K562 (cell line): ENCODE results near the gene IQCN. TPM values are rescaled to one million over a fixed set of nuclear protein-coding genes. Genes with fewer than 3 reads are reported as not detected.

ENCODE experiments used
- AFF4 ChIP-seq: sonication (generic); formaldehyde crosslinking; IDR thresholded peaks from 2 replicates; pipeline ENCODE4 v1.8.0; 2023; ENCODE audit warnings: mild to moderate bottlenecking, missing genetic modification reagents
- CCAR2 ChIP-seq: fragments of 200-400 bp; formaldehyde crosslinking; IDR thresholded peaks from 2 replicates; pipeline ENCODE4 v1.6.1; 2017; ENCODE audit warnings: mild to moderate bottlenecking, low read depth, low read length
- CHD4 ChIP-seq: fragments of 200-600 bp; sonication (generic); IDR thresholded peaks from 3 replicates; pipeline ENCODE4 v1.6.1; 2012; ENCODE audit warnings: low read depth, mild to moderate bottlenecking, mixed read lengths, low read length, inconsistent platforms; ENCODE audit not compliant: insufficient read depth, insufficient replicate concordance, poor library complexity, severe bottlenecking
- GABPA ChIP-seq: fragments of 200-800 bp; sonication (Bioruptor generic); conservative IDR thresholded peaks from 2 replicates; pipeline ENCODE4 v1.6.1; 2016; ENCODE audit warnings: low read depth, missing genetic modification characterization, missing compliant biosample characterization
- HDAC1 ChIP-seq, 2 experiments: fragments of 450-650 bp; IDR thresholded peaks; 2 replicates each; pipeline ENCODE4 v1.6.1; 2016 to 2017; ENCODE audit warnings: inconsistent platforms in 1 of 2, mild to moderate bottlenecking in 1 of 2, moderate library complexity in 1 of 2
- HIVEP1 ChIP-seq: fragments of 250-450 bp; sonication (Bioruptor Pico); IDR thresholded peaks from 2 replicates; pipeline ENCODE4 v1.4.0; 2020; ENCODE audit warnings: mild to moderate bottlenecking
- POLR2G ChIP-seq: fragments of 200-400 bp; formaldehyde crosslinking; IDR thresholded peaks from 2 replicates; pipeline ENCODE4 v1.6.1; 2017; ENCODE audit warnings: low read depth, mild to moderate bottlenecking, antibody characterized with exemption, low read length, moderate library complexity
- RFX5 ChIP-seq: IDR thresholded peaks from 2 replicates; pipeline ENCODE4 v1.6.1; 2011; ENCODE audit warnings: low read depth, mild to moderate bottlenecking, improper control_type of control experiment, low read length
- RREB1 ChIP-seq: fragments of 250-450 bp; sonication (Bioruptor Pico); IDR thresholded peaks from 2 replicates; pipeline ENCODE4 v1.4.0; 2020
- SETDB1 ChIP-seq: IDR thresholded peaks from one replicate; pipeline ENCODE4 v1.6.1; 2012; ENCODE audit warnings: low read length, control low read depth, inconsistent platforms
- SMARCA4 ChIP-seq: fragments of 450-650 bp; IDR thresholded peaks from 2 replicates; pipeline ENCODE4 v1.6.1; 2016
- U2AF1 ChIP-seq: fragments of 200-400 bp; formaldehyde crosslinking; optimal IDR thresholded peaks from 2 replicates; pipeline ENCODE3; 2017; ENCODE audit warnings: mild to moderate bottlenecking, low read depth, low read length, moderate library complexity
- ZNF175 ChIP-seq: fragments of 200-800 bp; sonication (Bioruptor generic); IDR thresholded peaks from 2 replicates; pipeline ENCODE4 v1.6.1; 2016; ENCODE audit warnings: low read depth, mild to moderate bottlenecking, missing genetic modification characterization, missing compliant biosample characterization
- polyA plus RNA-seq, 8 experiments: library from polyadenylated mRNA; depleted of rRNA in 4 of 8; stranded (reverse) in 5 of 8; unstranded in 3 of 8; fragments of >200 nt; fragmentation: Nextera tagmentation in 2 of 8; fragmentation: Illumina TruSeq in 1 of 8; extraction: Ambion mirVana in 2 of 8; extraction: Trizol in 1 of 8; gene quantifications; 2 replicates each; pipeline versions ENCODE4 v1.2.1 to v1.2.3, GENCODE V29; 2011 to 2014; ENCODE audit warnings: inconsistent platforms in 1 of 8, missing spikeins in 1 of 8
- total RNA-seq, 7 experiments: library from RNA; depleted of rRNA in 6 of 7; stranded (reverse); fragments of >200 nt in 6 of 7; fragmentation: Illumina TruSeq in 2 of 7; extraction: Trizol in 2 of 7; gene quantifications; 2 replicates each; pipeline versions ENCODE4 v1.2.1 to v1.2.3, GENCODE V29; 2011 to 2021; ENCODE audit warnings: low replicate concordance in 1 of 7
- TF ChIP-seq, protein P1 (sequence below): fragments of 450-650 bp; IDR thresholded peaks from 2 replicates; pipeline ENCODE4 v1.6.1; 2017; ENCODE audit warnings: mild to moderate bottlenecking, moderate library complexity
- TF ChIP-seq, protein P2 (sequence below): sonication (generic); formaldehyde crosslinking; IDR thresholded peaks from 2 replicates; pipeline ENCODE4 v1.8.0; 2022; ENCODE audit warnings: mild to moderate bottlenecking, missing genetic modification reagents

IQCN gene
- total and polyA plus RNA-seq, 9 of the 15 experiments (the other 6 are each of a cell fraction or from before 2014, with no cell fraction given): 0.01 to 0.07 (median 0.04) TPM; not detected in 3

- TF ChIP-seq AFF4 (no peak), U2AF1 (no peak), CHD4 (no peak), HDAC1 (IDR thresholded peaks at IDR 0.05) (no peak), CCAR2 (no peak), ZNF175 (CRISPR knock-in tag) (no peak), GABPA (tag) (peak; percentile 90), SMARCA4 (no peak), HIVEP1 (no peak), SETDB1 (no peak), RREB1 (CRISPR knock-in tag) (no peak), POLR2G (peak; percentile 97), RFX5 (no peak)
- TF ChIP-seq, protein P1, sequence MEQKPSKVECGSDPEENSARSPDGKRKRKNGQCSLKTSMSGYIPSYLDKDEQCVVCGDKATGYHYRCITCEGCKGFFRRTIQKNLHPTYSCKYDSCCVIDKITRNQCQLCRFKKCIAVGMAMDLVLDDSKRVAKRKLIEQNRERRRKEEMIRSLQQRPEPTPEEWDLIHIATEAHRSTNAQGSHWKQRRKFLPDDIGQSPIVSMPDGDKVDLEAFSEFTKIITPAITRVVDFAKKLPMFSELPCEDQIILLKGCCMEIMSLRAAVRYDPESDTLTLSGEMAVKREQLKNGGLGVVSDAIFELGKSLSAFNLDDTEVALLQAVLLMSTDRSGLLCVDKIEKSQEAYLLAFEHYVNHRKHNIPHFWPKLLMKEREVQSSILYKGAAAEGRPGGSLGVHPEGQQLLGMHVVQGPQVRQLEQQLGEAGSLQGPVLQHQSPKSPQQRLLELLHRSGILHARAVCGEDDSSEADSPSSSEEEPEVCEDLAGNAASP: no peak
- TF ChIP-seq, protein P2, sequence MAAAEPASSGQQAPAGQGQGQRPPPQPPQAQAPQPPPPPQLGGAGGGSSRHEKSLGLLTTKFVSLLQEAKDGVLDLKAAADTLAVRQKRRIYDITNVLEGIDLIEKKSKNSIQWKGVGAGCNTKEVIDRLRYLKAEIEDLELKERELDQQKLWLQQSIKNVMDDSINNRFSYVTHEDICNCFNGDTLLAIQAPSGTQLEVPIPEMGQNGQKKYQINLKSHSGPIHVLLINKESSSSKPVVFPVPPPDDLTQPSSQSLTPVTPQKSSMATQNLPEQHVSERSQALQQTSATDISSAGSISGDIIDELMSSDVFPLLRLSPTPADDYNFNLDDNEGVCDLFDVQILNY (CRISPR knock-in tag): no peak
Measured at GRCh38 chr19:18322759-18323460, 48.7 kb upstream of the IQCN start, which contains the start of gene LSM4 (continued).
